Limb (tissue), 2 donors: ENCODE data around the gene GCH1.
"Not testable (repeated sequence)": the region's sequence is repeated elsewhere in the genome, so short reads cannot be mapped to it uniquely, and the experiment has no call there.

ENCODE experiments used
- DNase-seq, 2 donors: peaks; one replicate each; pipeline ENCODE4 v3.0.0-alpha.2; 2016; ENCODE audit errors: extremely low spot score in 2 of 2

Gene GCH1

DNA sequence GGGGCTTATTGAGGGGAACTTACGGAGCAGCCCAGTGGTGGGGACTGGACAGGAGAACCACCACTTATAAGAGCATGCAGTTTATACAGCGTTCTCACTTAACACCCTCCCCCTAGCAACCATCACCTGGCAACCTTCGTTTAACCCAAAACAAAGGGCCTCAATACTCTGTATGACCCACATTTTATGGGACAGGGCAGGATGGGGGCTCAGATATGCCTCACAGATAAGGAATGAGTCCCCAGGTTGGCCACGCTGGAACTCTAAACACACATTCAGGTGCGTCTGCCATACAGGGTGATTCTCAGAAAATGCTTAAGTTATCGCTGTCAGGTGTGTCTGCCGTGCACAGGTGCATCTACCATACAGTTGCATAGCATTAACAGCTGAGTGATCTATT, 99.2 kb downstream of the GCH1 start:
- no peak for DNase-seq

DNA sequence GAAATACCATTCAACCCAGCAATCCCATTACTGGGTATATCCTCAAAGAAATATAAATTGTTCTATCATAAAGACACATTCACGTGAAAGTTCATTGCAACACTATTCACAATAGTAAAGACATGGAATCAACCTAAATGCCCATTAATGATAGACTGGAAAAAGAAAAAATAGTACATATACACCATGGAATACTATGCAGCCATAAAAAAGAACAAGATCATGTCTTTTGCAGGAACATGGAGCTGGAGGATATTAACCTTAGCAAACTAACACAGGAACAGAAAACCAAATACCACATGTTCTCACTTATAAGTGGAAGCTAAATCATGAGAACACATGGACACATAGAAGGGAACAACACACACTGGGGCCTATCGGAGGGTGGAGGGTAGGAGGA, 101.1 kb downstream of the GCH1 start:
- DNase-seq, result not testable (repeated sequence)

GRCh38 chr14:54798465-54799124, 104.0 kb downstream of the GCH1 start:
- no peak for DNase-seq

GRCh38 chr14:54797986-54798385, 104.6 kb downstream of the GCH1 start:
- DNase-seq, result no peak

GRCh38 chr14:54797556-54797955, 105.1 kb downstream of the GCH1 start:
- DNase-seq, result no peak

- DNase-seq, result no peak
Measured at GRCh38 chr14:54796961-54797360, 105.7 kb downstream of the GCH1 start.

GRCh38 chr14:54794796-54795195, 107.8 kb downstream of the GCH1 start:
- no peak for DNase-seq

DNA sequence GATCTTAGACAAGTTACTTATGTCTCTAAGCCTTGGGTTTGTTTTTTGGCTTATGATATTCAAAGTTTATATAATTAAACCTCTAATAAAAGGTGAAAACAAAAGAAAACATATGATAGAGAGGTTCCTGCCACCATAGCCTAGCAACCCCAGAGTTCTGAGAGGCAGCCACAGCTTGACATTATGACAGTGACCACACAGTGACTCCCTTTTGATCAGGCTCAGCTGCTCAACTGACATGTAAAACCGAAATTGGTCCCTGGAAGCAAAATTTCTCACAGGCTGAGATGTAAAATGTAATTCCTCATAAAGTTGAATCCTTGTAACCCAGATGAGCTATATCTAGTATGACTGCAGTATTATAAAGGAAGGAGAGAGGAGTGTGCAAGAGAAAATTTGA, 108.5 kb downstream of the GCH1 start:
- no peak for DNase-seq

- DNase-seq, result no peak
Measured at GRCh38 chr14:54792288-54792687, 110.3 kb downstream of the GCH1 start.
